SK-N-SH treated with all-trans-retinoic acid at 6 μM for 48 hours (cell line): ENCODE data around the gene ELFN1.
A peak's percentile ranks its signal among the peaks of the same experiment; 100 is the strongest.

ENCODE experiments used
- ATAC-seq: fragments of 200-7000 bp; cut with Tn5 transposase; 3 replicates; pipeline ENCODE4 v1.9.1; 2020; ENCODE audit warnings: mild to moderate bottlenecking, moderate library complexity
- ARNTL ChIP-seq: fragments of 450-650 bp; formaldehyde crosslinking; IDR thresholded peaks from 2 replicates; pipeline ENCODE4 v1.5.0; 2020; ENCODE audit warnings: low read depth, mild to moderate bottlenecking, moderate library complexity, borderline replicate concordance
- CREB5 ChIP-seq: fragments of 250-450 bp; sonication (Bioruptor Pico); IDR thresholded peaks from 2 replicates; pipeline ENCODE4 v1.5.1; 2020; ENCODE audit warnings: low read depth, mild to moderate bottlenecking, moderate library complexity
- CSDC2 ChIP-seq: fragments of 250-450 bp; sonication (Bioruptor Pico); IDR thresholded peaks from 2 replicates; pipeline ENCODE4 v1.5.0; 2020; ENCODE audit warnings: mild to moderate bottlenecking, moderate library complexity
- CSRNP3 ChIP-seq: fragments of 250-450 bp; sonication (Bioruptor Pico); IDR thresholded peaks from 2 replicates; pipeline ENCODE4 v1.5.1; 2021; ENCODE audit warnings: mild to moderate bottlenecking, moderate library complexity
- ESRRG ChIP-seq: fragments of 250-450 bp; sonication (Bioruptor Pico); IDR thresholded peaks from 2 replicates; pipeline ENCODE4 v1.6.1; 2021; ENCODE audit warnings: mild to moderate bottlenecking
- GLIS3 ChIP-seq: fragments of 250-450 bp; sonication (Bioruptor Pico); IDR thresholded peaks from 2 replicates; pipeline ENCODE4 v1.5.0; 2020; ENCODE audit warnings: mild to moderate bottlenecking, moderate library complexity
- ISL1 ChIP-seq: fragments of 250-450 bp; sonication (Bioruptor Pico); IDR thresholded peaks from 2 replicates; pipeline ENCODE4 v2.1.2; 2022; ENCODE audit warnings: mild to moderate bottlenecking, moderate library complexity
- PPARA ChIP-seq: fragments of 250-450 bp; sonication (Bioruptor Pico); IDR thresholded peaks from 2 replicates; pipeline ENCODE4 v1.5.0; 2020; ENCODE audit warnings: mild to moderate bottlenecking, borderline replicate concordance
- SNAI2 ChIP-seq: fragments of 250-450 bp; sonication (Bioruptor Pico); IDR thresholded peaks from 2 replicates; pipeline ENCODE4 v1.5.0; 2020; ENCODE audit warnings: mild to moderate bottlenecking, moderate library complexity
- TCF4 ChIP-seq: fragments of 250-450 bp; sonication (Bioruptor Pico); IDR thresholded peaks from 2 replicates; pipeline ENCODE4 v1.8.0; 2021; ENCODE audit warnings: mild to moderate bottlenecking, moderate library complexity, borderline replicate concordance
- TOX ChIP-seq: fragments of 250-450 bp; sonication (Bioruptor Pico); IDR thresholded peaks from 2 replicates; pipeline ENCODE4 v1.8.0; 2021; ENCODE audit warnings: mild to moderate bottlenecking, moderate library complexity, borderline replicate concordance
- ZC3H10 ChIP-seq: fragments of 250-450 bp; sonication (Bioruptor Pico); IDR thresholded peaks from 2 replicates; pipeline ENCODE4 v1.5.1; 2021; ENCODE audit warnings: mild to moderate bottlenecking, moderate library complexity
- ZFP3 ChIP-seq: fragments of 250-450 bp; sonication (Bioruptor Pico); IDR thresholded peaks from 2 replicates; pipeline ENCODE4 v1.5.0; 2020; ENCODE audit warnings: mild to moderate bottlenecking, moderate library complexity
- ZFP30 ChIP-seq: fragments of 450-650 bp; formaldehyde crosslinking; IDR thresholded peaks from 2 replicates; pipeline ENCODE4 v1.5.0; 2022; ENCODE audit warnings: mild to moderate bottlenecking, moderate library complexity
- ZNF565 ChIP-seq: fragments of 450-650 bp; formaldehyde crosslinking; conservative IDR thresholded peaks from 2 replicates; pipeline ENCODE4 v1.5.0; 2020; ENCODE audit warnings: low read depth, mild to moderate bottlenecking, moderate library complexity
- ZNF70 ChIP-seq: fragments of 450-650 bp; formaldehyde crosslinking; IDR thresholded peaks from 2 replicates; pipeline ENCODE4 v1.5.0; 2020; ENCODE audit warnings: mild to moderate bottlenecking, moderate library complexity
- ZNF8 ChIP-seq: fragments of 450-650 bp; formaldehyde crosslinking; IDR thresholded peaks from 2 replicates; pipeline ENCODE4 v1.5.0; 2020; ENCODE audit warnings: mild to moderate bottlenecking, moderate library complexity
- TF ChIP-seq, protein P1 (sequence below): fragments of 250-450 bp; sonication (Bioruptor Pico); IDR thresholded peaks from 2 replicates; pipeline ENCODE4 v1.8.0; 2021; ENCODE audit warnings: low read depth, mild to moderate bottlenecking, moderate library complexity, borderline replicate concordance
- TF ChIP-seq, protein P2 (sequence below): fragments of 250-450 bp; sonication (Bioruptor Pico); IDR thresholded peaks from 2 replicates; pipeline ENCODE4 v1.5.0; 2020; ENCODE audit warnings: mild to moderate bottlenecking, moderate library complexity

ELFN1 gene

DNA sequence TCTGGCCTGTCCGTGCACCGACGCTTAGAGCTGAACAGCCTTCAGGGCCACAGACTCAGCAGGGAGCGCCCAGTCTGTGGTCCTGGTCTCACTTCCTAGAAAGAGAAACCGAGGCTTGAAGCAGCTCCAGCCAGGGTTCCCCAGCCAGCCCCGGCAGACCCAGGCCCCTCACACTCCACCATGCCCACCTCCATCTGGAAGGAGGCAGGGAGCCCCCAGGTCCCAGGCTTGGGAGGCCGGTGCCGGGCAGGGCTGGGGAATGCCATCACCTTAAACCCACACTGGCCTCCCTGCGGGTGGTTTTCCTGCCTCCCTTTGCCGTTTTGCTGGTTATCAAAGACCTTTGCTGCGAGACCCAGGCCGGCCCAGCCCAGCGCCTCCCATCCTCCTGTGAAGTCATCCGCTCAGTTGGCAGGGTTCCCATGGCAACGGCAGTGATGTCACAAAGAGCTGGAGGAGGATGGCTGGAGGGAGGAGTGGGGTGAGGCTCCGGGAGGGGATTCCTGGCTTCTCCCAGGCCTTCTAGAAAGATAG, 24.0 kb downstream of the ELFN1 start:
- ATAC-seq, result peak; percentile 17; the same call in 2 of the 3 replicates
- TF ChIP-seq SNAI2 (CRISPR knock-in tag), result no peak
- TF ChIP-seq CSDC2, result no peak
- no peak for TF ChIP-seq ZC3H10 (CRISPR knock-in tag)
- TF ChIP-seq TCF4 (CRISPR knock-in tag), result no peak
- no peak for TF ChIP-seq PPARA (CRISPR knock-in tag)
- TF ChIP-seq ZNF8 (CRISPR knock-in tag), result no peak
- TF ChIP-seq ZNF70 (CRISPR knock-in tag), result peak; percentile 96
- no peak for TF ChIP-seq GLIS3 (CRISPR knock-in tag)

DNA sequence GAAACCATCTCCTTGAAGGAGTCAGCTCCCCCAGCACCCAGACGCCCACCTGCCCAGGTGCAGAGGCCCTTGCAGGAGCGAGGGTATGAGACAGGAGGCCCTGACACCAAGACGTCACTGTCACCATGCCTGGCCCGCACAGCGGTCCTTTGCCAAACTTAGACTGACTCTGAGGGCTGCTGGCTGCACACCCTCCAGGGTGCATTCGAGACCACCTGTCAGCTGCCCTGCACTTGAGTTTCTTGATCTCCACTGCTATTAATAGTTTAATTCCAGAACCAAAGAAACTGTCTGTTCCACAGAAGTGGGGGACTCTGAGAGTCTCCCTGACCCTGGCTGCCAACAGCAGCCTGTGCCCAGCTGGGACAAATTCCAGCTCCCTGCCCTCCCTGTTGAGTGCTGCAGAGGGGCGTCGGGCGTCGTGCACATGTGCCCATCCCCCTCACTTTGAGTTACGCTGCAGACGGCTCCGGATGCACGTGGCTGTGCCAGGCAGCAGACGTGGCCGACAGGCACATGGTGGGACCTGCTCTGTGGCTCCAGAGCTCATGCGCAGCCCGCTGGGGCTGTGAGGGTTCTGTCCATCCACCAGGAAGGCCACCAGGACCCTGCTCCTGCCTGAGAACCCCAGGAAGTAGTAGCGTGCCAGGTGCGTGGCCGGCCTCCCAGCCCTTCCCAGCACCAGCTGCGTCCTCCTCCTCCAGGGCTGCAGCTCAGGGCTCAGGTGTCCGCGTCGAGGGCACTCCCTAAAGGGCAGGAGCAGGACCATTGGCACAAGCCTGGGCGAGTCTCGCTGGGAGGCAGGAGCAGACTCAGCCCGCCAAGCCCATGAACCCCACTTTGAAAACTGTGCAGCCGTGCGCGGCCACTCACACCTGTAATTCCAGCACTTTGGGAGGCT, 24.8 kb downstream of the ELFN1 start:
- no peak for ATAC-seq

GRCh38 chr7:1695800-1696454, 25.9 kb downstream of the ELFN1 start:
- ATAC-seq, result no peak
- no peak for TF ChIP-seq TOX
- TF ChIP-seq ZNF565 (CRISPR knock-in tag), result no peak

More for the DNA sequence above, 24.8 kb downstream of the ELFN1 start:
- TF ChIP-seq, protein P1, sequence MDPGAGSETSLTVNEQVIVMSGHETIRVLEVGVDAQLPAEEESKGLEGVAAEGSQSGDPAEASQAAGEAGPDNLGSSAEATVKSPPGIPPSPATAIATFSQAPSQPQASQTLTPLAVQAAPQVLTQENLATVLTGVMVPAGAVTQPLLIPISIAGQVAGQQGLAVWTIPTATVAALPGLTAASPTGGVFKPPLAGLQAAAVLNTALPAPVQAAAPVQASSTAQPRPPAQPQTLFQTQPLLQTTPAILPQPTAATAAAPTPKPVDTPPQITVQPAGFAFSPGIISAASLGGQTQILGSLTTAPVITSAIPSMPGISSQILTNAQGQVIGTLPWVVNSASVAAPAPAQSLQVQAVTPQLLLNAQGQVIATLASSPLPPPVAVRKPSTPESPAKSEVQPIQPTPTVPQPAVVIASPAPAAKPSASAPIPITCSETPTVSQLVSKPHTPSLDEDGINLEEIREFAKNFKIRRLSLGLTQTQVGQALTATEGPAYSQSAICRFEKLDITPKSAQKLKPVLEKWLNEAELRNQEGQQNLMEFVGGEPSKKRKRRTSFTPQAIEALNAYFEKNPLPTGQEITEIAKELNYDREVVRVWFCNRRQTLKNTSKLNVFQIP (CRISPR knock-in tag), result no peak
- no peak for TF ChIP-seq ARNTL (CRISPR knock-in tag)

GRCh38 chr7:1696671-1697498, 26.8 kb downstream of the ELFN1 start:
- TF ChIP-seq CREB5 (CRISPR knock-in tag) (no peak), ZFP30 (CRISPR knock-in tag) (no peak), ZC3H10 (CRISPR knock-in tag) (no peak), ZFP3 (CRISPR knock-in tag) (no peak), TCF4 (CRISPR knock-in tag) (no peak), TOX (no peak), ESRRG (no peak), ZNF70 (CRISPR knock-in tag) (no peak), ISL1 (CRISPR knock-in tag) (no peak), ZNF8 (CRISPR knock-in tag) (no peak), CSRNP3 (CRISPR knock-in tag) (no peak), PPARA (CRISPR knock-in tag) (no peak), SNAI2 (CRISPR knock-in tag) (no peak)
- TF ChIP-seq, protein P2, sequence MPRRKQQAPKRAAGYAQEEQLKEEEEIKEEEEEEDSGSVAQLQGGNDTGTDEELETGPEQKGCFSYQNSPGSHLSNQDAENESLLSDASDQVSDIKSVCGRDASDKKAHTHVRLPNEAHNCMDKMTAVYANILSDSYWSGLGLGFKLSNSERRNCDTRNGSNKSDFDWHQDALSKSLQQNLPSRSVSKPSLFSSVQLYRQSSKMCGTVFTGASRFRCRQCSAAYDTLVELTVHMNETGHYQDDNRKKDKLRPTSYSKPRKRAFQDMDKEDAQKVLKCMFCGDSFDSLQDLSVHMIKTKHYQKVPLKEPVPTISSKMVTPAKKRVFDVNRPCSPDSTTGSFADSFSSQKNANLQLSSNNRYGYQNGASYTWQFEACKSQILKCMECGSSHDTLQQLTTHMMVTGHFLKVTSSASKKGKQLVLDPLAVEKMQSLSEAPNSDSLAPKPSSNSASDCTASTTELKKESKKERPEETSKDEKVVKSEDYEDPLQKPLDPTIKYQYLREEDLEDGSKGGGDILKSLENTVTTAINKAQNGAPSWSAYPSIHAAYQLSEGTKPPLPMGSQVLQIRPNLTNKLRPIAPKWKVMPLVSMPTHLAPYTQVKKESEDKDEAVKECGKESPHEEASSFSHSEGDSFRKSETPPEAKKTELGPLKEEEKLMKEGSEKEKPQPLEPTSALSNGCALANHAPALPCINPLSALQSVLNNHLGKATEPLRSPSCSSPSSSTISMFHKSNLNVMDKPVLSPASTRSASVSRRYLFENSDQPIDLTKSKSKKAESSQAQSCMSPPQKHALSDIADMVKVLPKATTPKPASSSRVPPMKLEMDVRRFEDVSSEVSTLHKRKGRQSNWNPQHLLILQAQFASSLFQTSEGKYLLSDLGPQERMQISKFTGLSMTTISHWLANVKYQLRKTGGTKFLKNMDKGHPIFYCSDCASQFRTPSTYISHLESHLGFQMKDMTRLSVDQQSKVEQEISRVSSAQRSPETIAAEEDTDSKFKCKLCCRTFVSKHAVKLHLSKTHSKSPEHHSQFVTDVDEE (CRISPR knock-in tag), result no peak
- ATAC-seq, result no peak
